Colonic mucosa (tissue), 4 donors: Measurements from ENCODE around the gene FOXE1. TPM values are rescaled to one million over a fixed set of nuclear protein-coding genes. Genes with fewer than 3 reads are reported as not detected.

Source experiments
- DNase-seq: peaks from one replicate; pipeline ENCODE4 v3.0.0-alpha.2; 2020
- H3K27ac ChIP-seq: fragments of 200-600 bp; one replicate; pipeline ENCODE4 v1.8.0; 2021
- H3K27me3 ChIP-seq: fragments of 200-600 bp; one replicate; pipeline ENCODE4 v1.8.0; 2021
- H3K36me3 ChIP-seq: fragments of 200-600 bp; one replicate; pipeline ENCODE4 v1.8.0; 2021
- H3K4me1 ChIP-seq: fragments of 200-600 bp; one replicate; pipeline ENCODE4 v1.8.0; 2021; ENCODE audit warnings: mild to moderate bottlenecking
- H3K4me3 ChIP-seq: fragments of 200-600 bp; one replicate; pipeline ENCODE4 v1.8.0; 2021
- H3K9ac ChIP-seq, 2 donors: one replicate each; pipeline ENCODE4 v1.7.0; 2013; ENCODE audit warnings: control low read depth in 2 of 2, low read depth in 2 of 2, low read length in 2 of 2
- H3K9me3 ChIP-seq: fragments of 200-600 bp; one replicate; pipeline ENCODE4 v1.8.0; 2021
- CTCF ChIP-seq: fragments of 200-600 bp; IDR thresholded peaks from one replicate; pipeline ENCODE4 v1.8.0; 2022; ENCODE audit warnings: antibody characterized with exemption, mild to moderate bottlenecking
- intact Hi-C: fragments of 100-400 bp; cut with DNase I; formaldehyde crosslinking; loops from one replicate; pipeline ENCODE4 v1.14.1; 2022
- total RNA-seq, 2 donors: library from RNA; stranded (reverse); fragmentation: NEBNext Ultra II Directional in 1 of 2; extraction: Animal tissue kit (Norgen Biotek cat#: 25700) in 1 of 2; gene quantifications; one replicate each; pipeline ENCODE4 v1.2.1, GENCODE V29; 2021
- donor health status: healthy.
- donor health status: DM: no; HTN: no; CAD: no.
- donor health status: DM: no; HTN: no; CAD: no.

The FOXE1 gene
- total RNA-seq, 2 donors from 2014 or later = not detected

- intact Hi-C loops = no loop called here
These were observed 39.4 kb downstream of the FOXE1 start for GRCh38 chr9:97892421-97892820.

GRCh38 chr9:97895211-97895610 lies 42.2 kb downstream of the FOXE1 start:
- no peak overlapping the region for H3K4me3 ChIP-seq
- TF ChIP-seq CTCF = no peak
- no peaks in the 10 kb centered on the region for H3K4me1 ChIP-seq
- H3K9ac ChIP-seq = no peak overlapping the region
- DNase-seq = no peak
- H3K9me3 ChIP-seq = no peaks in the 10 kb centered on the region
- no peak overlapping the region for H3K27ac ChIP-seq
- intact Hi-C loops = no loop called here
- no peaks in the 10 kb centered on the region for H3K36me3 ChIP-seq
- H3K27me3 ChIP-seq = no peaks in the 10 kb centered on the region

More at GRCh38 chr9:97892421-97892820, 39.4 kb downstream of the FOXE1 start:
- Histone ChIP-seq H3K36me3 (no peaks in the 10 kb centered on the region), H3K27ac (no peak overlapping the region), H3K9ac (no peak overlapping the region), H3K27me3 (no peaks in the 10 kb centered on the region), H3K4me1 (no peaks in the 10 kb centered on the region), H3K4me3 (no peak overlapping the region), H3K9me3 (no peaks in the 10 kb centered on the region)
- no peak for TF ChIP-seq CTCF
- DNase-seq = no peak

GRCh38 chr9:97895695-97896332 lies 42.8 kb downstream of the FOXE1 start:
- intact Hi-C loops = no loop called here
- no peak for TF ChIP-seq CTCF
- DNase-seq = no peak

GRCh38 chr9:97900103-97900737 lies 47.2 kb downstream of the FOXE1 start:
- no peak for TF ChIP-seq CTCF
- no peaks in the 10 kb centered on the region for H3K27me3 ChIP-seq
- intact Hi-C loops = loop anchor here (5.0 kb wide), 1 partner anchor 188 kb away; no protein-coding TSS in a partner anchor
- no peaks in the 10 kb centered on the region for H3K4me1 ChIP-seq
- no peak for DNase-seq
- H3K9me3 ChIP-seq = no peaks in the 10 kb centered on the region
- H3K36me3 ChIP-seq = no peaks in the 10 kb centered on the region
- no peak overlapping the region for H3K4me3 ChIP-seq
- H3K27ac ChIP-seq = no peak overlapping the region
- no peak overlapping the region for H3K9ac ChIP-seq

More at GRCh38 chr9:97895695-97896332, 42.8 kb downstream of the FOXE1 start:
- no peaks in the 10 kb centered on the region for H3K27me3 ChIP-seq
- H3K9ac ChIP-seq = no peak overlapping the region
- no peak overlapping the region for H3K27ac ChIP-seq
- H3K9me3 ChIP-seq = no peaks in the 10 kb centered on the region
- H3K4me1 ChIP-seq = no peaks in the 10 kb centered on the region
- no peak overlapping the region for H3K4me3 ChIP-seq
- no peaks in the 10 kb centered on the region for H3K36me3 ChIP-seq

GRCh38 chr9:97900738-97901565 lies 47.9 kb downstream of the FOXE1 start:
- no peak for DNase-seq
- no peaks in the 10 kb centered on the region for H3K36me3 ChIP-seq

More at GRCh38 chr9:97900738-97901565, 47.9 kb downstream of the FOXE1 start:
- Histone ChIP-seq H3K4me3 (no peak overlapping the region), H3K9ac (no peak overlapping the region), H3K9me3 (no peaks in the 10 kb centered on the region), H3K27ac (no peak overlapping the region), H3K4me1 (no peaks in the 10 kb centered on the region), H3K27me3 (no peaks in the 10 kb centered on the region)
- intact Hi-C loops = loop anchor here (5.0 kb wide), 1 partner anchor 189 kb away; no protein-coding TSS in a partner anchor
- peak; percentile 47 for TF ChIP-seq CTCF
